Tibial artery (tissue), 4 donors: ENCODE measurements around the gene PRSS33.

Experiments used
- DNase-seq, 2 donors: peaks; one replicate each; pipeline ENCODE4 v3.0.0-alpha.2; 2019
- H3K27ac ChIP-seq, 2 donors: fragments of 200-600 bp; sonication (generic) in 1 of 2; 1 replicate in 1 of 2; 2 replicates in 1 of 2; pipeline ENCODE4 v1.5.1; 2018 to 2019; ENCODE audit warnings: mild to moderate bottlenecking in 1 of 2
- H3K27me3 ChIP-seq, 2 donors: fragments of 200-600 bp; sonication (generic) in 1 of 2; one replicate each; pipeline versions ENCODE4 v1.5.1 to v1.6.0; 2016 to 2019
- H3K36me3 ChIP-seq, 3 donors: fragments of 200-600 bp; sonication (generic) in 2 of 3; one replicate each; pipeline ENCODE4 v1.5.1; 2016 to 2019; ENCODE audit warnings: mild to moderate bottlenecking in 2 of 3
- H3K4me1 ChIP-seq, 4 donors: fragments of 200-600 bp; sonication (generic) in 2 of 4; 1 replicate in 3 of 4; 2 replicates in 1 of 4; pipeline ENCODE4 v1.5.1; 2016 to 2019
- H3K4me3 ChIP-seq, 2 donors: fragments of 200-600 bp; sonication (generic) in 1 of 2; 1 replicate in 1 of 2; 2 replicates in 1 of 2; pipeline ENCODE4 v1.5.1; 2018 to 2019; ENCODE audit warnings: mild to moderate bottlenecking in 2 of 2
- H3K9me3 ChIP-seq, 3 donors: fragments of 200-600 bp; sonication (generic) in 1 of 3; one replicate each; pipeline ENCODE4 v1.5.1; 2016 to 2019
- CTCF ChIP-seq, 2 experiments: fragments of 200-600 bp in 1 of 2; fragments of 450-650 bp in 1 of 2; IDR thresholded peaks; one replicate each; pipeline ENCODE4 v1.5.1; 2017 to 2019; ENCODE audit warnings: antibody characterized with exemption in 2 of 2, mild to moderate bottlenecking in 1 of 2, moderate library complexity in 1 of 2
- intact Hi-C: fragments of 100-400 bp; cut with DNase I; formaldehyde crosslinking; loops from one replicate; pipeline ENCODE4 v1.15.0; 2023; ENCODE audit warnings: low total_unique reads

Gene PRSS33

GRCh38 chr16:2744711-2745110, 42.6 kb downstream of the PRSS33 start:
- no peaks in the 10 kb centered on the region for H3K4me1 ChIP-seq
- H3K9me3 ChIP-seq = no peaks in the 10 kb centered on the region
- TF ChIP-seq CTCF (IDR thresholded peaks at IDR 0.05) = no peak
- intact Hi-C loops = no loop called here
- no peak overlapping the region for H3K4me3 ChIP-seq
- no peak for DNase-seq
- H3K27me3 ChIP-seq = peaks cover 0 to 25% of the 10 kb centered on the region in 2 donors
- no peak overlapping the region for H3K27ac ChIP-seq
- no peaks in the 10 kb centered on the region for H3K36me3 ChIP-seq

GRCh38 chr16:2743007-2743810, 44.2 kb downstream of the PRSS33 start:
- no peaks in the 10 kb centered on the region for H3K36me3 ChIP-seq
- no peaks in the 10 kb centered on the region for H3K4me1 ChIP-seq
- no peak overlapping the region for H3K27ac ChIP-seq
- DNase-seq = no peak
- H3K9me3 ChIP-seq = no peaks in the 10 kb centered on the region
- H3K27me3 ChIP-seq = peaks cover 0 to 40% of the 10 kb centered on the region in 2 donors
- no peak overlapping the region for H3K4me3 ChIP-seq
- intact Hi-C loops = no loop called here
- TF ChIP-seq CTCF (IDR thresholded peaks at IDR 0.05) = no peak

- Histone ChIP-seq H3K4me3 (no peak overlapping the region), H3K36me3 (no peaks in the 10 kb centered on the region), H3K27ac (no peak overlapping the region), H3K4me1 (no peaks in the 10 kb centered on the region), H3K27me3 (peaks cover 0 to 47% of the 10 kb centered on the region in 2 donors), H3K9me3 (no peaks in the 10 kb centered on the region)
- TF ChIP-seq CTCF (IDR thresholded peaks at IDR 0.05) = no peak
- DNase-seq = no peak
- intact Hi-C loops = no loop called here
These were observed 44.9 kb downstream of the PRSS33 start for GRCh38 chr16:2742323-2743006.

GRCh38 chr16:2741168-2741567, 46.2 kb downstream of the PRSS33 start:
- TF ChIP-seq CTCF (IDR thresholded peaks at IDR 0.05) = no peak
- no peak overlapping the region for H3K4me3 ChIP-seq
- no peaks in the 10 kb centered on the region for H3K36me3 ChIP-seq
- intact Hi-C loops = no loop called here
- no peaks in the 10 kb centered on the region for H3K9me3 ChIP-seq
- H3K27ac ChIP-seq = no peak overlapping the region
- H3K4me1 ChIP-seq = no peaks in the 10 kb centered on the region
- DNase-seq = no peak
- peaks cover 0 to 60% of the 10 kb centered on the region in 2 donors for H3K27me3 ChIP-seq

- H3K4me3 ChIP-seq = no peak overlapping the region
- H3K4me1 ChIP-seq = no peaks in the 10 kb centered on the region
- no peak for DNase-seq
- no peaks in the 10 kb centered on the region for H3K36me3 ChIP-seq
- peaks cover 0 to 60% of the 10 kb centered on the region in 2 donors for H3K27me3 ChIP-seq
- intact Hi-C loops = no loop called here
- no peaks in the 10 kb centered on the region for H3K9me3 ChIP-seq
- no peak for TF ChIP-seq CTCF (IDR thresholded peaks at IDR 0.05)
- H3K27ac ChIP-seq = no peak overlapping the region
These were observed 46.9 kb downstream of the PRSS33 start for GRCh38 chr16:2740476-2740875.
